Peyer's patch (tissue), 4 donors: ENCODE measurements around the gene RFX1. TPM values are rescaled to one million over a fixed set of nuclear protein-coding genes. Genes with fewer than 3 reads are reported as not detected.

Source experiments
- DNase-seq, 3 donors: peaks; one replicate each; pipeline ENCODE4 v3.0.0-alpha.2; 2017 to 2019
- H3K27ac ChIP-seq, 4 donors: fragments of 200-600 bp; sonication (generic); one replicate each; pipeline ENCODE4 v1.5.1; 2016 to 2019
- H3K27me3 ChIP-seq, 2 donors: fragments of 200-600 bp; sonication (generic); one replicate each; pipeline ENCODE4 v1.5.1; 2019
- H3K36me3 ChIP-seq, 3 donors: fragments of 200-600 bp; sonication (generic); one replicate each; pipeline ENCODE4 v1.5.1; 2016 to 2019
- H3K4me1 ChIP-seq, 4 donors: fragments of 200-600 bp; sonication (generic); one replicate each; pipeline ENCODE4 v1.5.1; 2016 to 2019
- H3K4me3 ChIP-seq, 4 donors: fragments of 200-600 bp; sonication (generic); 1 replicate in 3 of 4; 2 replicates in 1 of 4; pipeline ENCODE4 v1.5.1; 2016 to 2019; ENCODE audit warnings: mild to moderate bottlenecking in 1 of 4
- H3K9me3 ChIP-seq, 4 donors: fragments of 200-600 bp; sonication (generic); one replicate each; pipeline ENCODE4 v1.5.1; 2016 to 2019; ENCODE audit warnings: mild to moderate bottlenecking in 1 of 4
- POLR2A ChIP-seq, 2 donors: fragments of 450-650 bp; IDR thresholded peaks; one replicate each; pipeline ENCODE4 v1.5.1; 2017; ENCODE audit warnings: antibody characterized with exemption in 2 of 2, mild to moderate bottlenecking in 2 of 2, moderate library complexity in 2 of 2
- total RNA-seq, 4 donors: library from RNA; depleted of rRNA; stranded (reverse); fragments of >200 nt; gene quantifications; one replicate each; pipeline ENCODE4 v1.1.0, GENCODE V29; 2016
- TF ChIP-seq, protein P1 (sequence below), 6 experiments: fragments of 450-650 bp in 4 of 6; fragments of 200-600 bp in 2 of 6; sonication (generic) in 1 of 6; IDR thresholded peaks; one replicate each; pipeline ENCODE4 v1.5.1; 2017 to 2019; ENCODE audit warnings: antibody characterized with exemption in 6 of 6, mild to moderate bottlenecking in 3 of 6, moderate library complexity in 1 of 6

Gene RFX1
- total RNA-seq, 4 donors from 2014 or later: 5.8 to 19.0 (median 9.6) TPM

DNA sequence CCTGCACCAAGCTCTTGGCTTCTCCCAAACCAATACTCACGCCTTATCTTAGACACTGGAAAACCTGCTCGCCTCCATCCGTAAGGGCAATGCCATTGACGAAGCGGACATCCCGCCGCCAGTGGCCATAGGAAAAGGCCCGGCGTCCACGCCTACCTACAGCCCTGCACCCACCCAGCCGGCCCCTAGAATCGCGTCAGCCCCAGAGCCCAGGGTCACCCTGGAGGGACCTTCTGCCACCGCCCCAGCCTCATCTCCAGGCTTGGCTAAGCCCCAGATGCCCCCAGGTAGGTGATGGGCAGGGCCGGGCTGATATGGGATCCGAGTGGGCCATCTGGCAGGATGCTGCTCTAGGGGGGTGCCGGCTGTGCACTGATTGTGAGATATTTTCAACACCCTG, 92.8 kb downstream of the RFX1 start:
- TF ChIP-seq, protein P1, sequence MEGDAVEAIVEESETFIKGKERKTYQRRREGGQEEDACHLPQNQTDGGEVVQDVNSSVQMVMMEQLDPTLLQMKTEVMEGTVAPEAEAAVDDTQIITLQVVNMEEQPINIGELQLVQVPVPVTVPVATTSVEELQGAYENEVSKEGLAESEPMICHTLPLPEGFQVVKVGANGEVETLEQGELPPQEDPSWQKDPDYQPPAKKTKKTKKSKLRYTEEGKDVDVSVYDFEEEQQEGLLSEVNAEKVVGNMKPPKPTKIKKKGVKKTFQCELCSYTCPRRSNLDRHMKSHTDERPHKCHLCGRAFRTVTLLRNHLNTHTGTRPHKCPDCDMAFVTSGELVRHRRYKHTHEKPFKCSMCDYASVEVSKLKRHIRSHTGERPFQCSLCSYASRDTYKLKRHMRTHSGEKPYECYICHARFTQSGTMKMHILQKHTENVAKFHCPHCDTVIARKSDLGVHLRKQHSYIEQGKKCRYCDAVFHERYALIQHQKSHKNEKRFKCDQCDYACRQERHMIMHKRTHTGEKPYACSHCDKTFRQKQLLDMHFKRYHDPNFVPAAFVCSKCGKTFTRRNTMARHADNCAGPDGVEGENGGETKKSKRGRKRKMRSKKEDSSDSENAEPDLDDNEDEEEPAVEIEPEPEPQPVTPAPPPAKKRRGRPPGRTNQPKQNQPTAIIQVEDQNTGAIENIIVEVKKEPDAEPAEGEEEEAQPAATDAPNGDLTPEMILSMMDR (IDR thresholded peaks at IDR 0.05): no peak
- TF ChIP-seq POLR2A (IDR thresholded peaks at IDR 0.05): no peak
- peaks cover 0 to under 1% (median 0%) of the 10 kb centered on the region in 4 donors for H3K4me1 ChIP-seq
- peaks cover 0 to 64% (median 0%) of the 10 kb centered on the region in 3 donors for H3K36me3 ChIP-seq
- DNase-seq: no peak
- no peaks in the 10 kb centered on the region for H3K27me3 ChIP-seq
- no peaks in the 10 kb centered on the region for H3K9me3 ChIP-seq
- no peak overlapping the region for H3K27ac ChIP-seq
- H3K4me3 ChIP-seq: no peak overlapping the region

Other genes starting within 250 kb of the RFX1 start
- gene MRI1, start 241.8 kb downstream of the RFX1 start, total RNA-seq: 100 to 1,000 TPM in 2 of 4 donors, 10 to 100 TPM in 2; 59.2 to 126 (median 95.7) TPM
- gene C19orf53, start 231.9 kb downstream of the RFX1 start, total RNA-seq: 100 to 1,000 TPM in 1 of 4 donors, 10 to 100 TPM in 3; 71.3 to 148 (median 84.3) TPM
- gene ZSWIM4, start 210.9 kb downstream of the RFX1 start, total RNA-seq: 1 to 10 TPM; 1.6 to 9.1 (median 5.8) TPM
- gene NANOS3, start 129.2 kb downstream of the RFX1 start, total RNA-seq: not detected
- 10 to 100 TPM in 3 of 4 donors, 1 to 10 TPM in 1; 7.4 to 73.1 (median 41.2) TPM for gene BRME1, start 100.2 kb downstream of the RFX1 start, total RNA-seq
- gene CC2D1A, start 100.1 kb downstream of the RFX1 start, total RNA-seq: 100 to 1,000 TPM in 3 of 4 donors, 10 to 100 TPM in 1; 97.4 to 235 (median 184) TPM
- gene PODNL1, start 67.9 kb downstream of the RFX1 start, total RNA-seq: under 1 TPM in 1 of 4 donors, not detected in 3; 0.35 TPM
- 10 to 100 TPM; 15.8 to 64.4 (median 31.4) TPM for gene DCAF15, start 53.8 kb downstream of the RFX1 start, total RNA-seq
- not detected for gene RLN3, start 21.8 kb upstream of the RFX1 start, total RNA-seq
- 1 to 10 TPM in 3 of 4 donors, under 1 TPM in 1; 0.85 to 7.4 (median 2.0) TPM for gene IL27RA, start 25.4 kb upstream of the RFX1 start, total RNA-seq
- gene PALM3, start 55.8 kb upstream of the RFX1 start, total RNA-seq: under 1 TPM in 2 of 4 donors, not detected in 2; 0.53 to 0.54 TPM
- gene MISP3, start 66.5 kb upstream of the RFX1 start, total RNA-seq: 10 to 100 TPM; 25.6 to 58.5 (median 40.7) TPM
- not detected for gene C19orf67, start 79.5 kb upstream of the RFX1 start, total RNA-seq
- gene SAMD1, start 84.4 kb upstream of the RFX1 start, total RNA-seq: 10 to 100 TPM; 28.9 to 64.4 (median 33.9) TPM
- gene PRKACA, start 111.4 kb upstream of the RFX1 start, total RNA-seq: 10 to 100 TPM; 18.2 to 39.8 (median 30.0) TPM
- 10 to 100 TPM in 1 of 4 donors, 1 to 10 TPM in 3; 2.3 to 12.4 (median 5.5) TPM for gene ASF1B, start 130.3 kb upstream of the RFX1 start, total RNA-seq
- gene ADGRL1, start 199.8 kb upstream of the RFX1 start, total RNA-seq: 10 to 100 TPM; 22.8 to 58.6 (median 48.8) TPM